Liver (tissue), 3 donors: ENCODE results near the gene SLC6A11.

Experiments
- EGR1 ChIP-seq, 2 donors: IDR thresholded peaks; 2 replicates each; pipeline ENCODE4 v1.6.1; 2016 to 2018; ENCODE audit warnings: antibody characterized with exemption in 2 of 2, low read depth in 2 of 2
- FOXA1 ChIP-seq: IDR thresholded peaks from 2 replicates; pipeline ENCODE4 v1.6.1; 2016; ENCODE audit warnings: antibody characterized with exemption
- GABPA ChIP-seq, 2 donors: IDR thresholded peaks in 1 of 2; conservative IDR thresholded peaks in 1 of 2; 2 replicates each; pipeline ENCODE4 v1.6.1; 2016; ENCODE audit warnings: antibody characterized with exemption in 2 of 2, mild to moderate bottlenecking in 1 of 2, moderate library complexity in 1 of 2
- JUND ChIP-seq, 2 donors: IDR thresholded peaks; 2 replicates each; pipeline ENCODE4 v1.6.1; 2016; ENCODE audit warnings: antibody characterized with exemption in 2 of 2
- NR2F2 ChIP-seq: IDR thresholded peaks from 2 replicates; pipeline ENCODE4 v1.6.1; 2016; ENCODE audit warnings: antibody characterized with exemption
- RAD21 ChIP-seq, 2 donors: IDR thresholded peaks; 2 replicates each; pipeline ENCODE4 v1.6.1; 2016; ENCODE audit warnings: antibody characterized with exemption in 2 of 2, mild to moderate bottlenecking in 2 of 2
- SP1 ChIP-seq: IDR thresholded peaks from 2 replicates; pipeline ENCODE4 v1.6.1; 2018; ENCODE audit warnings: antibody characterized with exemption, mild to moderate bottlenecking
- TAF1 ChIP-seq: conservative IDR thresholded peaks from 2 replicates; pipeline ENCODE4 v1.6.1; 2016; ENCODE audit warnings: antibody characterized with exemption, mild to moderate bottlenecking
- YY1 ChIP-seq: IDR thresholded peaks from 2 replicates; pipeline ENCODE4 v1.6.1; 2016; ENCODE audit warnings: antibody characterized with exemption, mild to moderate bottlenecking
- TF ChIP-seq, protein P1 (sequence below): fragments of 150-350 bp; IDR thresholded peaks from 2 replicates; pipeline ENCODE4 v1.5.1; 2017; ENCODE audit warnings: improper control_type of control experiment, low read depth, low read length; ENCODE audit not compliant: missing input control
- TF ChIP-seq, protein P2 (sequence below): IDR thresholded peaks from 2 replicates; pipeline ENCODE4 v1.6.1; 2016; ENCODE audit warnings: antibody characterized with exemption, mild to moderate bottlenecking
- TF ChIP-seq, protein P3 (sequence below): IDR thresholded peaks from 2 replicates; pipeline ENCODE4 v1.6.1; 2016; ENCODE audit warnings: antibody characterized with exemption
- TF ChIP-seq, protein P4 (sequence below): IDR thresholded peaks from 2 replicates; pipeline ENCODE4 v1.6.1; 2016; ENCODE audit warnings: antibody characterized with exemption
- TF ChIP-seq, protein P5 (sequence below): IDR thresholded peaks from 2 replicates; pipeline ENCODE4 v1.6.1; 2016; ENCODE audit warnings: antibody characterized with exemption
- donor health status: healthy.
- donor health status: healthy.

DNA sequence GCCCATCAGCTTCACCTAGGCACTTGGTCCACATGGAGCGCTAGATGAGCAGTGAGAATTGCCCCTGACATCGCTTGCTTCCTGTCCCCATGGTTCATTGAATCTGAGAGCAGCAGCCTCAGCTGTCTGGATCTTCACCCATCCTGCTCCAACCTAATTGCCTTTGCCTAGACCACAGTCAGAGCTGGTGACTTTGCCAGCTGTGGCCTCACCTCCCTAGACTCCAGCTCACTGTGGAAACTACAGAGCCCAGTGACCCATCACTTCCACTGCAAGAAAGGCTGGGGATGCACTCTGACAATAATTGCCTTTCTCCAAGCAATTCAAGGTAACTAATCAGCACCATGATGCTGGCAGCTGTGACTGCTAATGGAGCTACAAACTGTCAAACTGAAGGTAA lies 145.9 kb downstream of the SLC6A11 start:
- TF ChIP-seq, protein P1, sequence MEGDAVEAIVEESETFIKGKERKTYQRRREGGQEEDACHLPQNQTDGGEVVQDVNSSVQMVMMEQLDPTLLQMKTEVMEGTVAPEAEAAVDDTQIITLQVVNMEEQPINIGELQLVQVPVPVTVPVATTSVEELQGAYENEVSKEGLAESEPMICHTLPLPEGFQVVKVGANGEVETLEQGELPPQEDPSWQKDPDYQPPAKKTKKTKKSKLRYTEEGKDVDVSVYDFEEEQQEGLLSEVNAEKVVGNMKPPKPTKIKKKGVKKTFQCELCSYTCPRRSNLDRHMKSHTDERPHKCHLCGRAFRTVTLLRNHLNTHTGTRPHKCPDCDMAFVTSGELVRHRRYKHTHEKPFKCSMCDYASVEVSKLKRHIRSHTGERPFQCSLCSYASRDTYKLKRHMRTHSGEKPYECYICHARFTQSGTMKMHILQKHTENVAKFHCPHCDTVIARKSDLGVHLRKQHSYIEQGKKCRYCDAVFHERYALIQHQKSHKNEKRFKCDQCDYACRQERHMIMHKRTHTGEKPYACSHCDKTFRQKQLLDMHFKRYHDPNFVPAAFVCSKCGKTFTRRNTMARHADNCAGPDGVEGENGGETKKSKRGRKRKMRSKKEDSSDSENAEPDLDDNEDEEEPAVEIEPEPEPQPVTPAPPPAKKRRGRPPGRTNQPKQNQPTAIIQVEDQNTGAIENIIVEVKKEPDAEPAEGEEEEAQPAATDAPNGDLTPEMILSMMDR: no peak
- TF ChIP-seq, protein P2, sequence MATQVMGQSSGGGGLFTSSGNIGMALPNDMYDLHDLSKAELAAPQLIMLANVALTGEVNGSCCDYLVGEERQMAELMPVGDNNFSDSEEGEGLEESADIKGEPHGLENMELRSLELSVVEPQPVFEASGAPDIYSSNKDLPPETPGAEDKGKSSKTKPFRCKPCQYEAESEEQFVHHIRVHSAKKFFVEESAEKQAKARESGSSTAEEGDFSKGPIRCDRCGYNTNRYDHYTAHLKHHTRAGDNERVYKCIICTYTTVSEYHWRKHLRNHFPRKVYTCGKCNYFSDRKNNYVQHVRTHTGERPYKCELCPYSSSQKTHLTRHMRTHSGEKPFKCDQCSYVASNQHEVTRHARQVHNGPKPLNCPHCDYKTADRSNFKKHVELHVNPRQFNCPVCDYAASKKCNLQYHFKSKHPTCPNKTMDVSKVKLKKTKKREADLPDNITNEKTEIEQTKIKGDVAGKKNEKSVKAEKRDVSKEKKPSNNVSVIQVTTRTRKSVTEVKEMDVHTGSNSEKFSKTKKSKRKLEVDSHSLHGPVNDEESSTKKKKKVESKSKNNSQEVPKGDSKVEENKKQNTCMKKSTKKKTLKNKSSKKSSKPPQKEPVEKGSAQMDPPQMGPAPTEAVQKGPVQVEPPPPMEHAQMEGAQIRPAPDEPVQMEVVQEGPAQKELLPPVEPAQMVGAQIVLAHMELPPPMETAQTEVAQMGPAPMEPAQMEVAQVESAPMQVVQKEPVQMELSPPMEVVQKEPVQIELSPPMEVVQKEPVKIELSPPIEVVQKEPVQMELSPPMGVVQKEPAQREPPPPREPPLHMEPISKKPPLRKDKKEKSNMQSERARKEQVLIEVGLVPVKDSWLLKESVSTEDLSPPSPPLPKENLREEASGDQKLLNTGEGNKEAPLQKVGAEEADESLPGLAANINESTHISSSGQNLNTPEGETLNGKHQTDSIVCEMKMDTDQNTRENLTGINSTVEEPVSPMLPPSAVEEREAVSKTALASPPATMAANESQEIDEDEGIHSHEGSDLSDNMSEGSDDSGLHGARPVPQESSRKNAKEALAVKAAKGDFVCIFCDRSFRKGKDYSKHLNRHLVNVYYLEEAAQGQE: no peak
- TF ChIP-seq TAF1: no peak
- TF ChIP-seq JUND (IDR thresholded peaks at IDR 0.05): no peak
- no peak for TF ChIP-seq FOXA1
- TF ChIP-seq, protein P3, sequence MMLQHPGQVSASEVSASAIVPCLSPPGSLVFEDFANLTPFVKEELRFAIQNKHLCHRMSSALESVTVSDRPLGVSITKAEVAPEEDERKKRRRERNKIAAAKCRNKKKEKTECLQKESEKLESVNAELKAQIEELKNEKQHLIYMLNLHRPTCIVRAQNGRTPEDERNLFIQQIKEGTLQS: no peak
- no peak for TF ChIP-seq NR2F2
- TF ChIP-seq EGR1 (IDR thresholded peaks at IDR 0.05; ENCODE audit: low read depth in 2 of 2): no peak
- no peak for TF ChIP-seq SP1
- no peak for TF ChIP-seq YY1
- no peak for TF ChIP-seq GABPA (IDR thresholded peaks at IDR 0.05 in 1 of 2, conservative IDR thresholded peaks at IDR 0.05 in 1 of 2)
- TF ChIP-seq RAD21 (IDR thresholded peaks at IDR 0.05): no peak
- TF ChIP-seq, protein P4, sequence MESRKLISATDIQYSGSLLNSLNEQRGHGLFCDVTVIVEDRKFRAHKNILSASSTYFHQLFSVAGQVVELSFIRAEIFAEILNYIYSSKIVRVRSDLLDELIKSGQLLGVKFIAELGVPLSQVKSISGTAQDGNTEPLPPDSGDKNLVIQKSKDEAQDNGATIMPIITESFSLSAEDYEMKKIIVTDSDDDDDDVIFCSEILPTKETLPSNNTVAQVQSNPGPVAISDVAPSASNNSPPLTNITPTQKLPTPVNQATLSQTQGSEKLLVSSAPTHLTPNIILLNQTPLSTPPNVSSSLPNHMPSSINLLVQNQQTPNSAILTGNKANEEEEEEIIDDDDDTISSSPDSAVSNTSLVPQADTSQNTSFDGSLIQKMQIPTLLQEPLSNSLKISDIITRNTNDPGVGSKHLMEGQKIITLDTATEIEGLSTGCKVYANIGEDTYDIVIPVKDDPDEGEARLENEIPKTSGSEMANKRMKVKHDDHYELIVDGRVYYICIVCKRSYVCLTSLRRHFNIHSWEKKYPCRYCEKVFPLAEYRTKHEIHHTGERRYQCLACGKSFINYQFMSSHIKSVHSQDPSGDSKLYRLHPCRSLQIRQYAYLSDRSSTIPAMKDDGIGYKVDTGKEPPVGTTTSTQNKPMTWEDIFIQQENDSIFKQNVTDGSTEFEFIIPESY: no peak
- TF ChIP-seq, protein P5, sequence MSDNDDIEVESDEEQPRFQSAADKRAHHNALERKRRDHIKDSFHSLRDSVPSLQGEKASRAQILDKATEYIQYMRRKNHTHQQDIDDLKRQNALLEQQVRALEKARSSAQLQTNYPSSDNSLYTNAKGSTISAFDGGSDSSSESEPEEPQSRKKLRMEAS: no peak
